Prostate gland (tissue), 2 donors: Measurements from ENCODE around the gene PLRG1.

Experiments
- CTCF ChIP-seq, 4 experiments: fragments of 200-600 bp in 2 of 4; fragments of 450-650 bp in 2 of 4; sonication (generic) in 2 of 4; IDR thresholded peaks; 1 replicate in 3 of 4; 2 replicates in 1 of 4; pipeline ENCODE4 v1.5.1; 2016 to 2019; ENCODE audit warnings: antibody characterized with exemption in 4 of 4, mild to moderate bottlenecking in 2 of 4, moderate library complexity in 2 of 4
- POLR2A ChIP-seq: fragments of 450-650 bp; IDR thresholded peaks from one replicate; pipeline ENCODE4 v1.6.1; 2016; ENCODE audit warnings: antibody characterized with exemption, mild to moderate bottlenecking
- POLR2AphosphoS5 ChIP-seq: sonication (generic); formaldehyde crosslinking; IDR thresholded peaks from one replicate; pipeline ENCODE4 v1.6.1; 2017; ENCODE audit warnings: antibody characterized with exemption

GRCh38 chr4:154588198-154588597 lies 38.0 kb upstream of the PLRG1 start:
- TF ChIP-seq CTCF (IDR thresholded peaks at IDR 0.05), result no peak
- no peak for TF ChIP-seq POLR2AphosphoS5
- TF ChIP-seq POLR2A, result no peak
